AG09319 (cell line): ENCODE results near the gene FRMD6.

Experiments
- DNase-seq: peaks from one replicate; pipeline ENCODE4 v3.0.0-alpha.2; 2010; ENCODE audit warnings: low read depth; ENCODE audit errors: extremely low read depth
- CTCF ChIP-seq: IDR thresholded peaks from 2 replicates; pipeline ENCODE4 v1.5.1; 2011; ENCODE audit warnings: low read depth, mild to moderate bottlenecking, inconsistent platforms, low read length, moderate library complexity

FRMD6 gene

GRCh38 chr14:51619561-51619960, 32.1 kb upstream of the FRMD6 start:
- DNase-seq: no peak
- TF ChIP-seq CTCF: no peak

- no peak for TF ChIP-seq CTCF
- DNase-seq: no peak
Measured at GRCh38 chr14:51620056-51620455, 31.7 kb upstream of the FRMD6 start.

- no peak for DNase-seq
- TF ChIP-seq CTCF: no peak
Measured at GRCh38 chr14:51621654-51622053, 30.1 kb upstream of the FRMD6 start.

GRCh38 chr14:51622376-51622775, 29.3 kb upstream of the FRMD6 start:
- TF ChIP-seq CTCF: no peak
- no peak for DNase-seq

GRCh38 chr14:51624955-51625569, 26.6 kb upstream of the FRMD6 start:
- no peak for DNase-seq
- TF ChIP-seq CTCF: no peak

- DNase-seq: no peak
Measured at GRCh38 chr14:51626185-51626584, 25.5 kb upstream of the FRMD6 start.

GRCh38 chr14:51626788-51627187, 24.9 kb upstream of the FRMD6 start:
- no peak for TF ChIP-seq CTCF
- DNase-seq: no peak

More at GRCh38 chr14:51626185-51626584, 25.5 kb upstream of the FRMD6 start:
- no peak for TF ChIP-seq CTCF
